Activated CD8-positive, alpha-beta T cell treated with anti-CD3 and anti-CD28 coated beads for 36 hours (primary cell): ENCODE measurements around the gene NRXN3. TPM values are rescaled to one million over a fixed set of nuclear protein-coding genes. Genes with fewer than 3 reads are reported as not detected.

ENCODE experiments used
- ATAC-seq: fragments of 200-7000 bp; cut with Tn5 transposase; one replicate; pipeline ENCODE4 v1.10.0; 2021; ENCODE audit warnings: mild to moderate bottlenecking, moderate library complexity
- CTCF ChIA-PET: fragments of 350-600 bp; sonication (Branson Sonifier 250); formaldehyde crosslinking; loops from one replicate; lab custom pipeline; 2021; ENCODE audit warnings: antibody characterized with exemption; lab: Charles Lee
- POLR2A ChIA-PET: fragments of 350-600 bp; sonication (Branson Sonifier 250); formaldehyde crosslinking; loops from one replicate; lab custom pipeline; 2021; ENCODE audit warnings: antibody characterized with exemption; lab: Charles Lee
- DNase-seq: peaks from one replicate; pipeline ENCODE4 v3.0.0-alpha.2; 2020
- H3K27ac Mint-ChIP-seq: one replicate; pipeline ENCODE4 v1.8.0; 2021; ENCODE audit warnings: mild to moderate bottlenecking, mixed read lengths
- H3K27me3 Mint-ChIP-seq: one replicate; pipeline ENCODE4 v1.8.0; 2021; ENCODE audit warnings: mixed read lengths
- H3K36me3 Mint-ChIP-seq: one replicate; pipeline ENCODE4 v1.8.0; 2021; ENCODE audit warnings: low read depth, mixed read lengths
- H3K4me1 Mint-ChIP-seq: one replicate; pipeline ENCODE4 v1.8.0; 2021; ENCODE audit warnings: low read depth, mixed read lengths
- H3K4me3 Mint-ChIP-seq: one replicate; pipeline ENCODE4 v1.8.0; 2021; ENCODE audit warnings: mild to moderate bottlenecking, moderate library complexity, mixed read lengths
- H3K9me3 Mint-ChIP-seq: one replicate; pipeline ENCODE4 v1.8.0; 2021; ENCODE audit warnings: mixed read lengths
- CTCF ChIP-seq: fragments of 200-600 bp; IDR thresholded peaks from one replicate; pipeline ENCODE4 v1.8.0; 2022; ENCODE audit warnings: antibody characterized with exemption, mild to moderate bottlenecking
- intact Hi-C: fragments of 100-400 bp; cut with micrococcal nuclease; formaldehyde crosslinking; loops from one replicate; pipeline ENCODE4 v1.10.0; 2022
- total RNA-seq, 2 experiments: library from RNA; stranded (reverse); gene quantifications; one replicate each; pipeline ENCODE4 v1.2.3, GENCODE V29; 2021

The NRXN3 gene
- total RNA-seq, 2 experiments from 2014 or later: not detected

GRCh38 chr14:79709573-79709972 lies 1539.4 kb downstream of the NRXN3 start:
- H3K4me1 Mint-ChIP-seq: no peaks in the 10 kb centered on the region
- intact Hi-C loops: no loop called here

DNA sequence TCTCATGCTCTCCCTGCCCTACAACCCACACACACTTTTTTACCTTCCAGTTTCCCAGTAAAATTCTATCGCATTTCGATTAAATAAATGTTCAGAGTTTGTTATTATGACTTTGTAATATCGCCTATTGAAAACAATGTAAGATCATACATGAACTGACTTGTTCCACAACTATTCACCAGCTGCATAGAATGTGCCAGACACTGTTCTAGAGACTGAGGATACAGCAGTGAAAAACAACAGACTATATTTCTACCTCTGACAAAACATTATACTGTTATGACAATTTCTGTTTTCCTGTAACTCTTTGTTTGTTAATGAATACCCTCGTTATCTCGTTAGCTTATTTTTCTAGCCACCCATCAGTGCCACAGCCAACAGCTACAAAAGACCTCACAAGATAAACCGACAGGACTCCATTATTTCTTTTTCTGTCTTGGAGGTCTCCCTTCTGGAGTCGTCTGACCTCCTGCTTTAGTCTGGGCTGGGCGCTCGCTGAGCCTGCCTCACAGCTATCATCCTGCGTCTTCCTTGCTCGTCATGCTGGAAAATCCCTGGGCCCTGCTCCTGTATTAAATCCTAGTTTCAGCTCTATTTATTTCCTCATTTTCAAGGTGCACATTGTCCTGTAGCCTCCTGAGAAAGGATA lies 1542.3 kb downstream of the NRXN3 start:
- POLR2A ChIA-PET: no interaction called here
- no peak for ATAC-seq
- no peak for TF ChIP-seq CTCF
- Mint-ChIP-seq H3K36me3 (no peaks in the 10 kb centered on the region), H3K27ac (no peak overlapping the region), H3K9me3 (no peaks in the 10 kb centered on the region), H3K4me1 (no peaks in the 10 kb centered on the region), H3K27me3 (no peaks in the 10 kb centered on the region), H3K4me3 (no peak overlapping the region)
- intact Hi-C loops: no loop called here
- DNase-seq: no peak
- CTCF ChIA-PET: interaction anchor here (1.0 kb wide), 1 partner anchor 35 kb away, joined by 3 read pairs; no protein-coding TSS in a partner anchor

More at GRCh38 chr14:79709573-79709972, 1539.4 kb downstream of the NRXN3 start:
- Mint-ChIP-seq H3K27ac (no peak overlapping the region), H3K27me3 (no peaks in the 10 kb centered on the region), H3K9me3 (no peaks in the 10 kb centered on the region), H3K4me3 (no peak overlapping the region), H3K36me3 (no peaks in the 10 kb centered on the region)
- TF ChIP-seq CTCF: no peak
- DNase-seq (no peak), ATAC-seq (no peak)
- POLR2A ChIA-PET: no interaction called here
- CTCF ChIA-PET: no interaction called here

DNA sequence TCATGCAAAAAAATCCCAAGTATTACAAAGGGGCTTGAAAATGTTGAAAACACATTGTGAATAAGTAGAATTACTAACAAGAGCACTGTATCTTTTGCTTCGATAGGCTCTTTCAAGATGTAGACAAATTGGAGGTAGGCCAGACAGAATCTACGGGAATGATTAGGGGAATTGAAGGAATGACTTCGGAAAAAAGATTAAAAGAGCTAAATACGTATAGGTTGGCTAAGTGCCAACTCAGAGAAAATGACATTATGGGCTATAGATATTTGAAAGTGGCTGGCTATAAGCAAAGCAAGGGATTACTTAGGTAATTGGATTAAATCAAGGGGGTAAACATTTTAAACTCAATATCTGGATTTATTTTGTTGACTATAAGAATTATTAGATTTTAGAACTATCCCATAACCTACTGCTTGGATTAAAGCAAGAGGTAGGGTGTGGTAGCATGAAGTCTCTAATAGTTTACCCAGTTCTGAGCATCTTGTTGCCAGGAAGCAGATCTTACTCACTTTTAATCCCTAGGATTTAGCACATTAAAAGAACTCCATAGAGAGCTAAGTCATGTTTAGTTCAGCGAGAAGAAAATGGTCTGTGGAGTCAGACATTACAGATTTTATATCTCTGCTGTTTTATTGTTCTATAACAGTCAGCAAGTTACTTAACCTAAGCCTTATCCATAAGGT lies 1551.4 kb downstream of the NRXN3 start:
- DNase-seq: no peak
- intact Hi-C loops: no loop called here
- Mint-ChIP-seq H3K9me3 (no peaks in the 10 kb centered on the region), H3K4me3 (no peak overlapping the region), H3K4me1 (no peaks in the 10 kb centered on the region), H3K27ac (no peak overlapping the region), H3K27me3 (no peaks in the 10 kb centered on the region), H3K36me3 (no peaks in the 10 kb centered on the region)
- no peak for ATAC-seq
- no peak for TF ChIP-seq CTCF
- ChIA-PET CTCF (no interaction called here), POLR2A (no interaction called here)

DNA sequence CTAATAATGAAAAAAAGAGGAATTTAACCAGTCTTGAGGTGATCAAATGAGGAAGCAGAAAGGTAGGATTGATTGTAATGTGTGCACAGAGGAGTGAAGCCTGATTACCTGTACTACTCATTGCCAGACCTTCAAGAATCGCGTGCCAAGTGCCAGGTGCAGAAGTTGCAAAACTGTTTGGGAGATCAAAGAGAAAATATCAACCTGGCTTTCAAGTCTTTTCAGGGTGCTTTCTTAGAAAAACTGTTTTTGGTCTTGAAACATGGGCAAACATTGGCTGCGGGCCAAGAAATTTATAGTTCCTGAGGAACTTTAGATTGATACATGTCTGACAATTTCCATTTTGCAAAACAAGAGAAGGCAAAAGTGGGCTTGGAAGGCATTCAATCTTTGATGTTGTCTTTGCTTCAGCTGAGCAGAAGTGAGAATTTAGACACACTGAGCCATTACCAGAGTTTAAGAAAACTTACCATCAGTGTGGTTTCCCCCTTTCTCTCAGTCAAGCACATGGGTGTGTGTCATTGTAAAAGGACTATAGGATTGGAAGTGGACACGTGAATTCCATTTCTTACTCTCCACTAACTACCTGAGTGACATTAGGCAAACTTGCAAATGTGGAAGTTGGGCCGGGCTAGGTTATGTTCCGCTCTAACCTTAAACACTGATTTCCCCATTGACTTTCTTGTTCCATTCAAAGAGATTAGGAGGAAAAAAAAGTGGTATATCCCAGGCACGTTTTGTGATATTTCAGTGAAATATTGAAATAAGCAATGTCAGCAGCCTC lies 1555.0 kb downstream of the NRXN3 start:
- Mint-ChIP-seq H3K27ac (no peak overlapping the region), H3K4me1 (peaks cover 3% of the 10 kb centered on the region), H3K36me3 (no peaks in the 10 kb centered on the region), H3K27me3 (no peaks in the 10 kb centered on the region), H3K9me3 (no peaks in the 10 kb centered on the region), H3K4me3 (no peak overlapping the region)
- ChIA-PET CTCF (no interaction called here), POLR2A (interaction anchor here (0.6 kb wide), 1 partner anchor 1629 kb away, joined by 4 read pairs; no protein-coding TSS in a partner anchor)
- DNase-seq: no peak
- no peak for ATAC-seq
- TF ChIP-seq CTCF: no peak
- intact Hi-C loops: no loop called here
